Mucosa of stomach (tissue), 1 donor: ENCODE measurements around the gene GALM.
"Not testable (repeated sequence)": the region's sequence is repeated elsewhere in the genome, so short reads cannot be mapped to it uniquely, and the experiment has no call there.

Experiments used
- H3K27me3 ChIP-seq: one replicate; pipeline ENCODE4 v1.7.0; 2013; ENCODE audit warnings: mild to moderate bottlenecking, low read length; ENCODE audit not compliant: control insufficient read depth, insufficient read depth
- H3K36me3 ChIP-seq: one replicate; pipeline ENCODE4 v1.7.0; 2013; ENCODE audit warnings: low read length; ENCODE audit not compliant: control insufficient read depth, insufficient read depth
- H3K4me1 ChIP-seq: one replicate; pipeline ENCODE4 v1.7.0; 2013; ENCODE audit warnings: mild to moderate bottlenecking, low read length; ENCODE audit not compliant: control insufficient read depth, insufficient read depth
- H3K4me3 ChIP-seq: one replicate; pipeline ENCODE4 v1.7.0; 2013; ENCODE audit warnings: low read length
- H3K9ac ChIP-seq: one replicate; pipeline ENCODE4 v1.7.0; 2013; ENCODE audit warnings: mild to moderate bottlenecking, low read length, moderate library complexity
- H3K9me3 ChIP-seq: one replicate; pipeline ENCODE4 v1.7.0; 2013; ENCODE audit warnings: mild to moderate bottlenecking, low read length, moderate library complexity; ENCODE audit not compliant: control insufficient read depth
- donor health status: Pancreatic carcinoma.

GALM gene

GRCh38 chr2:38634684-38635083, 31.2 kb upstream of the GALM start:
- H3K27me3 ChIP-seq, result no peaks in the 10 kb centered on the region
- H3K4me1 ChIP-seq, result no peaks in the 10 kb centered on the region
- H3K9ac ChIP-seq, result no peak overlapping the region
- no peaks in the 10 kb centered on the region for H3K9me3 ChIP-seq
- no peak overlapping the region for H3K4me3 ChIP-seq
- H3K36me3 ChIP-seq, result no peaks in the 10 kb centered on the region

GRCh38 chr2:38635139-38635538, 30.8 kb upstream of the GALM start:
- Histone ChIP-seq H3K27me3 (no peaks in the 10 kb centered on the region), H3K4me3 (no peak overlapping the region), H3K9ac (no peak overlapping the region), H3K4me1 (no peaks in the 10 kb centered on the region), H3K9me3 (no peaks in the 10 kb centered on the region), H3K36me3 (no peaks in the 10 kb centered on the region)

GRCh38 chr2:38636069-38636468, 29.8 kb upstream of the GALM start:
- Histone ChIP-seq H3K4me3 (no peak overlapping the region), H3K4me1 (no peaks in the 10 kb centered on the region), H3K27me3 (no peaks in the 10 kb centered on the region), H3K36me3 (no peaks in the 10 kb centered on the region), H3K9ac (no peak overlapping the region), H3K9me3 (no peaks in the 10 kb centered on the region)

GRCh38 chr2:38642373-38643017, 23.4 kb upstream of the GALM start:
- not testable (repeated sequence) for H3K9me3 ChIP-seq, H3K4me1 ChIP-seq, H3K9ac ChIP-seq, H3K36me3 ChIP-seq, H3K4me3 ChIP-seq, H3K27me3 ChIP-seq

GRCh38 chr2:38643021-38643671, 22.8 kb upstream of the GALM start:
- Histone ChIP-seq H3K9me3 (no peaks in the 10 kb centered on the region), H3K4me3 (no peak overlapping the region), H3K36me3 (no peaks in the 10 kb centered on the region), H3K9ac (no peak overlapping the region), H3K27me3 (no peaks in the 10 kb centered on the region), H3K4me1 (no peaks in the 10 kb centered on the region)

- H3K9me3 ChIP-seq, H3K36me3 ChIP-seq, H3K4me3 ChIP-seq, H3K27me3 ChIP-seq, H3K9ac ChIP-seq, H3K4me1 ChIP-seq: not testable (repeated sequence)
Observed at GRCh38 chr2:38643683-38644511, 22.0 kb upstream of the GALM start.

GRCh38 chr2:38648107-38648761, 17.7 kb upstream of the GALM start:
- no peaks in the 10 kb centered on the region for H3K27me3 ChIP-seq
- H3K36me3 ChIP-seq, result no peaks in the 10 kb centered on the region
- no peak overlapping the region for H3K9ac ChIP-seq
- H3K4me1 ChIP-seq, result peaks cover 23% of the 10 kb centered on the region
- no peaks in the 10 kb centered on the region for H3K9me3 ChIP-seq
- H3K4me3 ChIP-seq, result no peak overlapping the region

- H3K36me3 ChIP-seq, result no peaks in the 10 kb centered on the region
- H3K27me3 ChIP-seq, result no peaks in the 10 kb centered on the region
- peaks cover 23% of the 10 kb centered on the region for H3K4me1 ChIP-seq
- no peak overlapping the region for H3K4me3 ChIP-seq
- H3K9me3 ChIP-seq, result no peaks in the 10 kb centered on the region
- H3K9ac ChIP-seq, result no peak overlapping the region
Observed at GRCh38 chr2:38649176-38649728, 16.7 kb upstream of the GALM start.

GRCh38 chr2:38650012-38650411, 15.9 kb upstream of the GALM start:
- H3K9me3 ChIP-seq, result no peaks in the 10 kb centered on the region
- peaks cover 23% of the 10 kb centered on the region for H3K4me1 ChIP-seq
- no peaks in the 10 kb centered on the region for H3K36me3 ChIP-seq
- no peak overlapping the region for H3K9ac ChIP-seq
- H3K4me3 ChIP-seq, result no peak overlapping the region
- H3K27me3 ChIP-seq, result no peaks in the 10 kb centered on the region

GRCh38 chr2:38650717-38651116, 15.2 kb upstream of the GALM start:
- Histone ChIP-seq H3K9ac (no peak overlapping the region), H3K4me3 (no peak overlapping the region), H3K27me3 (no peaks in the 10 kb centered on the region), H3K36me3 (no peaks in the 10 kb centered on the region), H3K4me1 (peaks cover 23% of the 10 kb centered on the region), H3K9me3 (no peaks in the 10 kb centered on the region)

GRCh38 chr2:38652431-38653273, 13.3 kb upstream of the GALM start:
- H3K4me1 ChIP-seq, result peaks cover 23% of the 10 kb centered on the region
- no peak overlapping the region for H3K9ac ChIP-seq
- no peaks in the 10 kb centered on the region for H3K9me3 ChIP-seq
- no peaks in the 10 kb centered on the region for H3K36me3 ChIP-seq
- H3K27me3 ChIP-seq, result no peaks in the 10 kb centered on the region
- H3K4me3 ChIP-seq, result no peak overlapping the region
